Sigmoid colon (tissue), 3 donors: ENCODE measurements around the gene NRP1.

Experiments used
- POLR2A ChIP-seq, 2 donors: fragments of 450-650 bp; IDR thresholded peaks; one replicate each; pipeline ENCODE4 v1.6.1; 2016; ENCODE audit warnings: antibody characterized with exemption in 2 of 2, mild to moderate bottlenecking in 2 of 2, moderate library complexity in 2 of 2
- TF ChIP-seq, protein P1 (sequence below), 4 experiments: fragments of 450-650 bp in 3 of 4; fragments of 200-600 bp in 1 of 4; IDR thresholded peaks; one replicate each; pipeline ENCODE4 v1.5.1; 2016 to 2019; ENCODE audit warnings: antibody characterized with exemption in 4 of 4, mild to moderate bottlenecking in 3 of 4, moderate library complexity in 2 of 4

DNA sequence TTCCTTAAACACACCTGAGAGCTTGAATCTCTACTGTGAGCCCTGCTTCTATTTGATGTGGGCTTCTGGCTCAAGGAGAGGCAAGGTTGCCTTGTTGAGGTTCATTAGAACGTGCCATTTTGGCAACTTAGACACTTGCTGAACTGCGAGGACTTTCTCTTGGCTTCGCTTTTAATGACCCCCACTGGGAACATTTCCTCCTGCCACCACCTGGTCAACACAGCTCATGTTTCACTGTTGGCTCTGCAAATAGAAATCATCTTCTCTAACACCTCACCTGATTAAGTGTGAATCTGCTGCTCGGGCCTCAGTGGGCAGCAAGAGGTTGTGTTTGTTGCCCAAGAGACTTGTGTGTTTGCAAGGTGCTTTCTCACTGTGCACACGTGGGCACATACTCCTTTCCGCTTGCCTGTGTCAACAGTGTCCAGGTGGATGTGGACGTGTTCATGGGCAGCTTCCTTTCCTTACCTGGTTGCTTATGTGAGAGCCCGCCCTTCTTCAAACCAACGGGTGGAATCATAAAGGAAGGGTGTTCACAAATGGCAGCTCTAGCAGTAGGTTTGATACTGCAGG lies 147.0 kb downstream of the NRP1 start:
- no peak for TF ChIP-seq POLR2A (IDR thresholded peaks at IDR 0.05)
- TF ChIP-seq, protein P1, sequence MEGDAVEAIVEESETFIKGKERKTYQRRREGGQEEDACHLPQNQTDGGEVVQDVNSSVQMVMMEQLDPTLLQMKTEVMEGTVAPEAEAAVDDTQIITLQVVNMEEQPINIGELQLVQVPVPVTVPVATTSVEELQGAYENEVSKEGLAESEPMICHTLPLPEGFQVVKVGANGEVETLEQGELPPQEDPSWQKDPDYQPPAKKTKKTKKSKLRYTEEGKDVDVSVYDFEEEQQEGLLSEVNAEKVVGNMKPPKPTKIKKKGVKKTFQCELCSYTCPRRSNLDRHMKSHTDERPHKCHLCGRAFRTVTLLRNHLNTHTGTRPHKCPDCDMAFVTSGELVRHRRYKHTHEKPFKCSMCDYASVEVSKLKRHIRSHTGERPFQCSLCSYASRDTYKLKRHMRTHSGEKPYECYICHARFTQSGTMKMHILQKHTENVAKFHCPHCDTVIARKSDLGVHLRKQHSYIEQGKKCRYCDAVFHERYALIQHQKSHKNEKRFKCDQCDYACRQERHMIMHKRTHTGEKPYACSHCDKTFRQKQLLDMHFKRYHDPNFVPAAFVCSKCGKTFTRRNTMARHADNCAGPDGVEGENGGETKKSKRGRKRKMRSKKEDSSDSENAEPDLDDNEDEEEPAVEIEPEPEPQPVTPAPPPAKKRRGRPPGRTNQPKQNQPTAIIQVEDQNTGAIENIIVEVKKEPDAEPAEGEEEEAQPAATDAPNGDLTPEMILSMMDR (IDR thresholded peaks at IDR 0.05) = no peak
